ENCODE measurements around the gene C1orf105. TPM values are rescaled to one million over a fixed set of nuclear protein-coding genes. Genes with fewer than 3 reads are reported as not detected.

The C1orf105 gene
- total RNA-seq, 2 experiments from 2014 or later: not detected

- DNase-seq (no peak), ATAC-seq (no peak)
- CTCF ChIA-PET: no interaction called here
- Mint-ChIP-seq H3K4me1 (no peaks in the 10 kb centered on the region), H3K27me3 (peaks cover 1% of the 10 kb centered on the region), H3K9me3 (ENCODE audit: low read depth) (no peaks in the 10 kb centered on the region), H3K36me3 (ENCODE audit: low read depth) (no peaks in the 10 kb centered on the region), H3K4me3 (no peak overlapping the region), H3K27ac (no peak overlapping the region)
- intact Hi-C loops (cut with DNase I, micrococcal nuclease): no loop called here
- POLR2A ChIA-PET: no interaction called here
Observed at GRCh38 chr1:172473842-172474241, 53.4 kb downstream of the C1orf105 start.

GRCh38 chr1:172476218-172476811 is 55.8 kb downstream of the C1orf105 start:
- ChIA-PET CTCF (no interaction called here), POLR2A (no interaction called here)
- H3K4me1 Mint-ChIP-seq: peaks cover 2% of the 10 kb centered on the region
- H3K4me3 Mint-ChIP-seq: no peak overlapping the region
- no peak overlapping the region for H3K27ac Mint-ChIP-seq
- no peak for ATAC-seq
- H3K27me3 Mint-ChIP-seq: peaks cover 4% of the 10 kb centered on the region
- H3K9me3 Mint-ChIP-seq (ENCODE audit: low read depth): no peaks in the 10 kb centered on the region
- no peak for DNase-seq
- intact Hi-C loops (cut with DNase I, micrococcal nuclease): no loop called here
- H3K36me3 Mint-ChIP-seq (ENCODE audit: low read depth): no peaks in the 10 kb centered on the region

- Mint-ChIP-seq H3K27me3 (peaks cover 4% of the 10 kb centered on the region), H3K36me3 (ENCODE audit: low read depth) (no peaks in the 10 kb centered on the region), H3K4me1 (peaks cover 2% of the 10 kb centered on the region), H3K4me3 (no peak overlapping the region), H3K9me3 (ENCODE audit: low read depth) (no peaks in the 10 kb centered on the region), H3K27ac (no peak overlapping the region)
- ChIA-PET POLR2A (no interaction called here), CTCF (no interaction called here)
- ATAC-seq (no peak), DNase-seq (no peak)
- intact Hi-C loops (cut with DNase I, micrococcal nuclease): no loop called here
Observed at GRCh38 chr1:172477216-172477615, 56.7 kb downstream of the C1orf105 start.

- H3K27me3 Mint-ChIP-seq: peaks cover 4% of the 10 kb centered on the region
- POLR2A ChIA-PET: no interaction called here
- CTCF ChIA-PET: no interaction called here
- H3K4me3 Mint-ChIP-seq: no peak overlapping the region
- intact Hi-C loops (cut with DNase I, micrococcal nuclease): no loop called here
- ATAC-seq (no peak), DNase-seq (no peak)
- no peaks in the 10 kb centered on the region for H3K36me3 Mint-ChIP-seq (ENCODE audit: low read depth)
- no peaks in the 10 kb centered on the region for H3K9me3 Mint-ChIP-seq (ENCODE audit: low read depth)
- H3K27ac Mint-ChIP-seq: no peak overlapping the region
- H3K4me1 Mint-ChIP-seq: peaks cover 2% of the 10 kb centered on the region
Observed at GRCh38 chr1:172477741-172478140, 57.3 kb downstream of the C1orf105 start.

- Mint-ChIP-seq H3K27ac (no peak overlapping the region), H3K4me3 (no peak overlapping the region), H3K27me3 (peaks cover 3% of the 10 kb centered on the region), H3K36me3 (ENCODE audit: low read depth) (no peaks in the 10 kb centered on the region), H3K9me3 (ENCODE audit: low read depth) (no peaks in the 10 kb centered on the region), H3K4me1 (peaks cover 2% of the 10 kb centered on the region)
- ChIA-PET POLR2A (no interaction called here), CTCF (no interaction called here)
- DNase-seq: no peak
- no peak for ATAC-seq
- intact Hi-C loops (cut with DNase I, micrococcal nuclease): no loop called here
Observed at GRCh38 chr1:172478485-172478884, 58.0 kb downstream of the C1orf105 start.

GRCh38 chr1:172480431-172480830 is 59.9 kb downstream of the C1orf105 start:
- no peak for ATAC-seq
- intact Hi-C loops (cut with DNase I, micrococcal nuclease): no loop called here
- Mint-ChIP-seq H3K27me3 (peaks cover 3% of the 10 kb centered on the region), H3K36me3 (ENCODE audit: low read depth) (no peaks in the 10 kb centered on the region), H3K4me1 (peaks cover 2% of the 10 kb centered on the region), H3K27ac (no peak overlapping the region), H3K9me3 (ENCODE audit: low read depth) (no peaks in the 10 kb centered on the region), H3K4me3 (no peak overlapping the region)
- DNase-seq: no peak
- ChIA-PET CTCF (no interaction called here), POLR2A (no interaction called here)

GRCh38 chr1:172482044-172482443 is 61.6 kb downstream of the C1orf105 start:
- H3K9me3 Mint-ChIP-seq (ENCODE audit: low read depth): no peaks in the 10 kb centered on the region
- no peaks in the 10 kb centered on the region for H3K36me3 Mint-ChIP-seq (ENCODE audit: low read depth)
- H3K27ac Mint-ChIP-seq: no peak overlapping the region
- no peak for ATAC-seq
- peaks cover 3% of the 10 kb centered on the region for H3K27me3 Mint-ChIP-seq
- intact Hi-C loops (cut with DNase I, micrococcal nuclease): no loop called here
- DNase-seq: no peak
- H3K4me1 Mint-ChIP-seq: peaks cover 2% of the 10 kb centered on the region
- H3K4me3 Mint-ChIP-seq: no peak overlapping the region
- POLR2A ChIA-PET: no interaction called here
- CTCF ChIA-PET: no interaction called here

- Mint-ChIP-seq H3K9me3 (ENCODE audit: low read depth) (no peaks in the 10 kb centered on the region), H3K4me1 (peaks cover 6% of the 10 kb centered on the region), H3K36me3 (ENCODE audit: low read depth) (no peaks in the 10 kb centered on the region), H3K27me3 (peaks cover 3% of the 10 kb centered on the region), H3K4me3 (no peak overlapping the region), H3K27ac (no peak overlapping the region)
- intact Hi-C loops (cut with DNase I, micrococcal nuclease): no loop called here
- CTCF ChIA-PET: no interaction called here
- POLR2A ChIA-PET: no interaction called here
- DNase-seq (no peak), ATAC-seq (no peak)
Observed at GRCh38 chr1:172483448-172483847, 63.0 kb downstream of the C1orf105 start.

- Mint-ChIP-seq H3K9me3 (ENCODE audit: low read depth) (no peaks in the 10 kb centered on the region), H3K4me1 (peaks cover 6% of the 10 kb centered on the region), H3K36me3 (ENCODE audit: low read depth) (no peaks in the 10 kb centered on the region), H3K27ac (no peak overlapping the region), H3K27me3 (peaks cover 3% of the 10 kb centered on the region), H3K4me3 (no peak overlapping the region)
- CTCF ChIA-PET: no interaction called here
- DNase-seq (no peak), ATAC-seq (no peak)
- intact Hi-C loops (cut with DNase I, micrococcal nuclease): no loop called here
- POLR2A ChIA-PET: interaction anchor here (0.5 kb wide), 1 partner anchor 1377 kb away, joined by 3 read pairs; no protein-coding TSS in a partner anchor
Observed at GRCh38 chr1:172484252-172484651, 63.8 kb downstream of the C1orf105 start.

- intact Hi-C loops (cut with DNase I, micrococcal nuclease): no loop called here
- DNase-seq (no peak), ATAC-seq (no peak)
- ChIA-PET POLR2A (no interaction called here), CTCF (interaction anchor here (1.0 to 1.6 kb wide), 2 partner anchors 22 to 35 kb away, joined by 3 to 4 read pairs; no protein-coding TSS in a partner anchor)
- peaks cover 4% of the 10 kb centered on the region for H3K4me1 Mint-ChIP-seq
- no peak overlapping the region for H3K4me3 Mint-ChIP-seq
- no peaks in the 10 kb centered on the region for H3K27me3 Mint-ChIP-seq
- no peaks in the 10 kb centered on the region for H3K36me3 Mint-ChIP-seq (ENCODE audit: low read depth)
- H3K27ac Mint-ChIP-seq: no peak overlapping the region
- H3K9me3 Mint-ChIP-seq (ENCODE audit: low read depth): no peaks in the 10 kb centered on the region
Observed at GRCh38 chr1:172485626-172486025, 65.1 kb downstream of the C1orf105 start.

GRCh38 chr1:172486805-172487454 is 66.4 kb downstream of the C1orf105 start:
- ATAC-seq: no peak
- POLR2A ChIA-PET: interaction anchor here (0.7 kb wide), 1 partner anchor 247 kb away, joined by 4 read pairs; no protein-coding TSS in a partner anchor
- Mint-ChIP-seq H3K4me3 (no peak overlapping the region), H3K36me3 (ENCODE audit: low read depth) (no peaks in the 10 kb centered on the region), H3K4me1 (peaks cover 4% of the 10 kb centered on the region), H3K27ac (no peak overlapping the region), H3K27me3 (peaks cover 2% of the 10 kb centered on the region), H3K9me3 (ENCODE audit: low read depth) (no peaks in the 10 kb centered on the region)
- no peak for DNase-seq
- intact Hi-C loops (cut with DNase I, micrococcal nuclease): no loop called here
- CTCF ChIA-PET: interaction anchor here (0.9 to 2.2 kb wide), 3 partner anchors 14 to 256 kb away, joined by 3 to 7 read pairs (median 4); no protein-coding TSS in a partner anchor

GRCh38 chr1:172487550-172487949 is 67.1 kb downstream of the C1orf105 start:
- POLR2A ChIA-PET: no interaction called here
- intact Hi-C loops (cut with DNase I, micrococcal nuclease): no loop called here
- Mint-ChIP-seq H3K4me3 (no peak overlapping the region), H3K27ac (no peak overlapping the region), H3K36me3 (ENCODE audit: low read depth) (no peaks in the 10 kb centered on the region), H3K4me1 (peaks cover 4% of the 10 kb centered on the region), H3K27me3 (peaks cover 2% of the 10 kb centered on the region), H3K9me3 (ENCODE audit: low read depth) (no peaks in the 10 kb centered on the region)
- CTCF ChIA-PET: interaction anchor here (1.1 to 2.2 kb wide), 2 partner anchors 31 to 255 kb away, joined by 3 to 7 read pairs; no protein-coding TSS in a partner anchor
- DNase-seq: no peak
- ATAC-seq: no peak
